ENCODE data around the gene MRPS2.
A peak's percentile ranks its signal among the peaks of the same experiment; 100 is the strongest.
"Not testable (repeated sequence)": the region's sequence is repeated elsewhere in the genome, so short reads cannot be mapped to it uniquely, and the experiment has no call there.

Gene MRPS2

GRCh38 chr9:135530146-135530545 is 29.7 kb downstream of the MRPS2 start:
- H3K4me3 ChIP-seq, result no peak overlapping the region
- no peak for TF ChIP-seq CTCF (IDR thresholded peaks at IDR 0.05)
- H3K4me1 ChIP-seq, result no peaks in the 10 kb centered on the region
- no peak overlapping the region for H3K27ac ChIP-seq
- H3K27me3 ChIP-seq, result peaks cover 0 to 51% of the 10 kb centered on the region in 2 donors
- H3K9me3 ChIP-seq, result peaks cover 0 to 5% (median 3%) of the 10 kb centered on the region in 3 donors
- DNase-seq, result peak in 1 of 2 donors; percentile 55
- intact Hi-C loops (cut with DNase I; ENCODE audit: low total_unique reads), result no loop called here
- H3K36me3 ChIP-seq, result no peaks in the 10 kb centered on the region

- Histone ChIP-seq H3K9me3 (peaks cover 0 to 5% (median 3%) of the 10 kb centered on the region in 3 donors), H3K27me3 (peaks cover 0 to 42% of the 10 kb centered on the region in 2 donors), H3K4me3 (no peak overlapping the region), H3K27ac (no peak overlapping the region), H3K4me1 (no peaks in the 10 kb centered on the region), H3K36me3 (no peaks in the 10 kb centered on the region)
- intact Hi-C loops (cut with DNase I; ENCODE audit: low total_unique reads), result no loop called here
- DNase-seq, result peak in 1 of 2 donors; percentile 38
- no peak for TF ChIP-seq CTCF (IDR thresholded peaks at IDR 0.05)
These were observed 30.6 kb downstream of the MRPS2 start for GRCh38 chr9:135531096-135531495.

- DNase-seq, result peak in 1 of 2 donors; percentile 9
- Histone ChIP-seq H3K9me3 (peaks cover 0 to 5% (median 3%) of the 10 kb centered on the region in 3 donors), H3K27me3 (peaks cover 0 to 33% of the 10 kb centered on the region in 2 donors), H3K4me3 (no peak overlapping the region), H3K36me3 (no peaks in the 10 kb centered on the region), H3K4me1 (no peaks in the 10 kb centered on the region), H3K27ac (no peak overlapping the region)
- TF ChIP-seq CTCF (IDR thresholded peaks at IDR 0.05), result no peak
- intact Hi-C loops (cut with DNase I; ENCODE audit: low total_unique reads), result no loop called here
These were observed 32.6 kb downstream of the MRPS2 start for GRCh38 chr9:135533113-135533512.

- intact Hi-C loops (cut with DNase I; ENCODE audit: low total_unique reads), result no loop called here
- TF ChIP-seq CTCF (IDR thresholded peaks at IDR 0.05), result no peak
- Histone ChIP-seq H3K36me3 (no peaks in the 10 kb centered on the region), H3K4me3 (no peak overlapping the region), H3K4me1 (no peaks in the 10 kb centered on the region), H3K27me3 (peaks cover 0 to 33% of the 10 kb centered on the region in 2 donors), H3K27ac (no peak overlapping the region), H3K9me3 (peaks cover 0 to 5% (median 3%) of the 10 kb centered on the region in 3 donors)
- DNase-seq, result peak in 1 of 2 donors; percentile 39
These were observed 33.2 kb downstream of the MRPS2 start for GRCh38 chr9:135533674-135534073.

GRCh38 chr9:135534192-135534711 is 33.8 kb downstream of the MRPS2 start:
- H3K4me3 ChIP-seq; intact Hi-C loops (cut with DNase I; ENCODE audit: low total_unique reads); H3K4me1 ChIP-seq; H3K36me3 ChIP-seq; H3K9me3 ChIP-seq; H3K27ac ChIP-seq: not testable (repeated sequence)
- peaks cover 0 to 34% of the 10 kb centered on the region in 2 donors for H3K27me3 ChIP-seq
- DNase-seq, result peak in 1 of 2 donors; percentile 5

- peaks cover 0 to 40% of the 10 kb centered on the region in 2 donors for H3K27me3 ChIP-seq
- H3K36me3 ChIP-seq; H3K27ac ChIP-seq; intact Hi-C loops (cut with DNase I; ENCODE audit: low total_unique reads); H3K9me3 ChIP-seq; H3K4me3 ChIP-seq; H3K4me1 ChIP-seq: not testable (repeated sequence)
- DNase-seq, result peak in 1 of 2 donors; percentile 54
These were observed 34.3 kb downstream of the MRPS2 start for GRCh38 chr9:135534826-135535225.

- H3K36me3 ChIP-seq; H3K4me3 ChIP-seq; intact Hi-C loops (cut with DNase I; ENCODE audit: low total_unique reads); H3K9me3 ChIP-seq; H3K4me1 ChIP-seq; H3K27ac ChIP-seq: not testable (repeated sequence)
- peaks cover 0 to 39% of the 10 kb centered on the region in 2 donors for H3K27me3 ChIP-seq
- peak in 1 of 2 donors; percentile 42 for DNase-seq
These were observed 35.1 kb downstream of the MRPS2 start for GRCh38 chr9:135535631-135536030.
